SU-DHL-6 (cell line): ENCODE data around the gene NT5DC2.

ENCODE experiments used
- EZH2phosphoT487 ChIP-seq: fragments of 200-600 bp; sonication (generic), shearing (Covaris generic); conservative IDR thresholded peaks from 2 replicates; pipeline ENCODE4 v1.6.1; 2018; ENCODE audit warnings: mild to moderate bottlenecking, antibody characterized with exemption, low read length, moderate library complexity, mixed read lengths
- TF ChIP-seq, protein P1 (sequence below): fragments of 200-600 bp; sonication (generic); IDR thresholded peaks from one replicate; pipeline ENCODE4 v1.5.1; 2017; ENCODE audit warnings: antibody characterized with exemption, mild to moderate bottlenecking, low read length, moderate library complexity; ENCODE audit not compliant: insufficient read depth, poor library complexity, severe bottlenecking

GRCh38 chr3:52529376-52530333 lies 4.0 kb downstream of the NT5DC2 start:
- TF ChIP-seq, protein P1, sequence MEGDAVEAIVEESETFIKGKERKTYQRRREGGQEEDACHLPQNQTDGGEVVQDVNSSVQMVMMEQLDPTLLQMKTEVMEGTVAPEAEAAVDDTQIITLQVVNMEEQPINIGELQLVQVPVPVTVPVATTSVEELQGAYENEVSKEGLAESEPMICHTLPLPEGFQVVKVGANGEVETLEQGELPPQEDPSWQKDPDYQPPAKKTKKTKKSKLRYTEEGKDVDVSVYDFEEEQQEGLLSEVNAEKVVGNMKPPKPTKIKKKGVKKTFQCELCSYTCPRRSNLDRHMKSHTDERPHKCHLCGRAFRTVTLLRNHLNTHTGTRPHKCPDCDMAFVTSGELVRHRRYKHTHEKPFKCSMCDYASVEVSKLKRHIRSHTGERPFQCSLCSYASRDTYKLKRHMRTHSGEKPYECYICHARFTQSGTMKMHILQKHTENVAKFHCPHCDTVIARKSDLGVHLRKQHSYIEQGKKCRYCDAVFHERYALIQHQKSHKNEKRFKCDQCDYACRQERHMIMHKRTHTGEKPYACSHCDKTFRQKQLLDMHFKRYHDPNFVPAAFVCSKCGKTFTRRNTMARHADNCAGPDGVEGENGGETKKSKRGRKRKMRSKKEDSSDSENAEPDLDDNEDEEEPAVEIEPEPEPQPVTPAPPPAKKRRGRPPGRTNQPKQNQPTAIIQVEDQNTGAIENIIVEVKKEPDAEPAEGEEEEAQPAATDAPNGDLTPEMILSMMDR, result no peak
- no peak for TF ChIP-seq EZH2phosphoT487
